Coronary artery (tissue), 2 donors: Measurements from ENCODE around the gene ANXA7.

Source experiments
- DNase-seq: peaks from one replicate; pipeline ENCODE4 v3.0.0-alpha.2; 2017; ENCODE audit warnings: low spot score
- H3K27ac ChIP-seq, 2 donors: fragments of 200-600 bp; sonication (generic); one replicate each; pipeline ENCODE4 v1.5.1; 2016 to 2019
- H3K4me3 ChIP-seq: fragments of 200-600 bp; sonication (generic); 2 replicates; pipeline ENCODE4 v1.5.1; 2016; ENCODE audit warnings: mild to moderate bottlenecking, moderate library complexity
- TF ChIP-seq, protein P1 (sequence below): fragments of 200-600 bp; sonication (generic); IDR thresholded peaks from one replicate; pipeline ENCODE4 v1.5.1; 2019; ENCODE audit warnings: antibody characterized with exemption

ANXA7 gene

DNA sequence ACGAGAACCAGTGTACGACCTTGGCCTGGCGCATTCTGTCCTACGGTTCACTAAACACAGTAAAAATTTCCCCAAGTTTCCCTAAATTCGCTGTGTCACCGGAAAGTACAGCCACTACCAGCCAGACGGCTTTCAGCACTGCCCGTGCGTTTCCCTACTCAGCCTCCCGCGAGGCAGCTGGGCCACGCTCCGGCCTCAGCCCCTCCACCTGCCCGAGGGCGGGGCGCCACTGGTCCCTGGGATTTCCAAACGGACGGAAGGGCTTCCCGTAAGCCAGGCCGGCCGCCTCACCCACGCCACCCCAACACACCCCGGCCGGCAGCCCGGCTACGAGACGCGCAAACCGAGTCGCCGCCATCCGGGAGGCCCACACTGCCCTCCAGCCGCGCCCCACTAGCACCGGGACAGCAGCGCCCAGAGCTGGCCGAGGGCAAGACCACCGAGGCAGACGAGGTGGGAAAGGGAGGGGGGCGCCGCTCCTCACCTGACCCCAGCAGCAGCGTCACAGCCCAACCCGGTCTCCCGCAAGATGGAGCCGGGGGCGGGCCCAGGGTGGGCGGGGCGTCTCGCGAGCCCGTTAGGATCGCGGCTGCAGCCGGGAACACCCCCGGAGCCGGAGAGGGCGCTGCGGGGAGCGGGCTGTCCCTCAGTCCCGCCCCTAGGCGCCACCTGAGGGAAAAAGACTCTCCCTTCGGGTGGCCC is at the start of gene ANXA7:
TSS of gene ANXA7 (minus strand) at position 531 of the 702 bp plus-strand sequence. CDS start 13,202 bp downstream, outside the sequence.
- TF ChIP-seq, protein P1, sequence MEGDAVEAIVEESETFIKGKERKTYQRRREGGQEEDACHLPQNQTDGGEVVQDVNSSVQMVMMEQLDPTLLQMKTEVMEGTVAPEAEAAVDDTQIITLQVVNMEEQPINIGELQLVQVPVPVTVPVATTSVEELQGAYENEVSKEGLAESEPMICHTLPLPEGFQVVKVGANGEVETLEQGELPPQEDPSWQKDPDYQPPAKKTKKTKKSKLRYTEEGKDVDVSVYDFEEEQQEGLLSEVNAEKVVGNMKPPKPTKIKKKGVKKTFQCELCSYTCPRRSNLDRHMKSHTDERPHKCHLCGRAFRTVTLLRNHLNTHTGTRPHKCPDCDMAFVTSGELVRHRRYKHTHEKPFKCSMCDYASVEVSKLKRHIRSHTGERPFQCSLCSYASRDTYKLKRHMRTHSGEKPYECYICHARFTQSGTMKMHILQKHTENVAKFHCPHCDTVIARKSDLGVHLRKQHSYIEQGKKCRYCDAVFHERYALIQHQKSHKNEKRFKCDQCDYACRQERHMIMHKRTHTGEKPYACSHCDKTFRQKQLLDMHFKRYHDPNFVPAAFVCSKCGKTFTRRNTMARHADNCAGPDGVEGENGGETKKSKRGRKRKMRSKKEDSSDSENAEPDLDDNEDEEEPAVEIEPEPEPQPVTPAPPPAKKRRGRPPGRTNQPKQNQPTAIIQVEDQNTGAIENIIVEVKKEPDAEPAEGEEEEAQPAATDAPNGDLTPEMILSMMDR: no peak
- Histone ChIP-seq H3K4me3 (peak within 1 kb of the TSS; percentile 89), H3K27ac (peak within 1 kb of the TSS; percentile 93 to 98)
- DNase-seq: peak; percentile 95

DNA sequence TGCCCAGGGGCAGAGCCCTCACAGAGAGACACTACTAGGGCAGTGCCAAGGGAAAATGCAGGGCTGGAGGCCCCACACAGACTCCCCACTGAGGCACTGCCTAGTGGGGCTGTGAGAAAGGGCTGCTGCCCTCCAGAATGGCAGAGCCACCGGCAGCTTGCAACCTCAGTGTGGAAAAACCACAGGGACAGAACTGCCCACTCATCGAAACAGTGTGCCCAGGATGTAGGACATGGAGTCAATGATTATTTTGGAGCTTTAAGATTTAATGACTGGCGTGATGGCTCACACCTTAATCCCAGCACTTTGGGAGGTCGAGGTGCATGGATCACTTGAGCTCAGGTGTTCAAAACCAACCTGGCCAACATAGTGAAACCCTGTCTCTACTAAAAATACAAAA is 47.0 kb upstream of the ANXA7 start:
- DNase-seq: no peak
- TF ChIP-seq, protein P1: no peak
- H3K4me3 ChIP-seq: no peak overlapping the region
- no peak overlapping the region for H3K27ac ChIP-seq

DNA sequence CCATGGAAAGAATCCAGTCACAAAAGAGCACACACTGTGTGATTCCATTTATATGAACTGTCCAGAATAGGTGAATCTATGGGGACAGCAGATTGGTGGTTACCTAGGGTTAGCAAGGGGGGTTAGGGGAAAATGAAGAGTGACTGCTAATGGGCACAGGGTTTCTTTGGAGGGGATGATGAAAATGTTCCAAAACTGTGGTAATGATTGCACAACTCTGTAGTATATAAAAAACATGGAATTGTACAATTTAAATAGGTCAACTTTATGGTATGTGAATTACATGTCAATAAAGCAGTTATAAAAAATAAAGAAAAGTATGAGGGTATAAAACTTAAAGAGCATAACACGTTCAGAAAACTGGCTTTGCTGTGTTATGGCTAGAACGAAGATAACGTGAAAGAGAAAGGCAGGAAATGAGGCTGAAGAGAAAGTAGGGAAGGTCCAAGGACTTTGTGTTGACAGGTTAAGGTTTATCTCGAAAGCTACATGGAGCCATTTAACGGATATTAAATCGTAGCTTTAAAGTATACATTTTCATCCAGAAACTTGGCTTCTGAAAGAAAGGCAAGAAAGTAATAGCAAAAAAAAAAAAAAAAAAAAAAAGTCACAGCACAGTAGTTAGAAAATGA is 45.9 kb upstream of the ANXA7 start:
- H3K4me3 ChIP-seq: no peak overlapping the region
- TF ChIP-seq, protein P1: no peak
- H3K27ac ChIP-seq: no peak overlapping the region
- DNase-seq: no peak

DNA sequence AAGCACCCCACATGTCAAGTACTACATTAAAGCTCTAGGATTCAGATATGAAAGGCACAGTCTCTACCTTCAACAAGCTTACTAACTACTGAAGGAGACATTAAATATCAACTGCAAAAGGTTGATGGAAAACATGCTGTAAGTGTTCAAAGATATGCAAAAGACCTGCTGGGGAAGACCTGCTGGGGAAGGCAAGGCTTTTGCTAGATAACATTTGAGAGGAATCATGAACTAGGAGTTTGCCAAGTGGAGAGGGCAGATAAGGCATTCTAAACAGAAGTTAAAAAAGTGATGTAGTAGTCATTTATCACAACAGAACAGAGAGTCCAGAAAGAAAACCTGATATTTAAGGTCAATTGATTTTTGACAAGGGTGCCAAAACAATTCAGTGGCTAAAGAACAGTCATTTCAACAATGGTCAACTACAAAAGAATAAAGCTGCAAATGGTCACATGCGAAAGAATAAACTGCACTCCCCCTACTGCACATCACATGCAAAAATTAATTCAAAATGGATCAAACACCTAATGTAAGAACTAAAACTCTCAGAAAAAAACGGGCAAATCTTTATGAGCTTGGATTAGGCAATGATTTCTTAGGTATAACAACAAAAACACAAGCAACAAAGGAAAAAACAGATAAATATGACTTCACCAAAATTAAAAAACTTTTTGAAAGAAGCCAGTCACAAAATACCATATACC is 42.5 kb upstream of the ANXA7 start:
- DNase-seq: no peak
- Histone ChIP-seq H3K27ac (no peak overlapping the region), H3K4me3 (no peak overlapping the region)
- TF ChIP-seq, protein P1: no peak

DNA sequence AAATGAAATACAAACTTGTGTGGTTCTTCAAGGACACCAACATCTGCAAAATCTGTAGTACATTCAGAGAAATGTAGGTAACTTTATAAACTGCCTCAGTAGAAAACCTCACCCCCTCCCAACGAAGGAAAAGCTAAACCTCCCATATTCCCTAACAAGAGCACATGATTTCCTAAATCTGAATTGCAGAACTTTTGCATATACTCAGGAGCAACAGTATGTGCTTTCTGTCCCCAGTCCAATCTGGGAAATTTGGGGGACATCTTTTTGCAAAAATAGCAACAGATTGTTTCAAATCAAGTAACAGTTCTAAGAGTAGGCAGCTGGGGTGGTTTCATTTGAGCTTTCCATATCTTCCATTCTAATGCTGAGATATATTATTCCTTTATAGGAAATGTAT is 35.3 kb upstream of the ANXA7 start:
- no peak overlapping the region for H3K4me3 ChIP-seq
- TF ChIP-seq, protein P1: no peak
- DNase-seq: no peak
- peak overlapping the region in 1 of 2 donors; percentile 21 for H3K27ac ChIP-seq

DNA sequence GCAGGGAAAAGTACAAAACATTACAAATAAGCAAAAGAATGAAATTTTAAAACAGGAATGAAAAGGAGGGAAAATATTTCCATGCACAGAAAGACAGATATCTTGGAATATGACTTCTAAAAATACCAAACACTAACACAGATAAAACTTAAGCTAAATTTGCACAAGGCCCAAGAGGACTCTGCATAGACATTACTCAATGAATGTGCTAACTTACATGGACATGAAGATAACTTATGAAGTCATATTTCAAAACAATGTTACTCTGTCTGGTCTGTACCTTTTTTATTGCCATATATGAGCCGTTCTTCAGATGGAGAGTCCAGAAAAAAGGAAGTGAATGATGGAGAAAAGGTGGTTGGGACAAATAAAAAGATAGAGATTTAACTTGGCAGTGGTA is 34.5 kb upstream of the ANXA7 start:
- TF ChIP-seq, protein P1: no peak
- H3K27ac ChIP-seq: peak overlapping the region in 1 of 2 donors; percentile 21
- H3K4me3 ChIP-seq: no peak overlapping the region
- no peak for DNase-seq
